ENCODE data around the gene LRRC75B. TPM values are rescaled to one million over a fixed set of nuclear protein-coding genes. Genes with fewer than 3 reads are reported as not detected.
A peak's percentile ranks its signal among the peaks of the same experiment; 100 is the strongest.

The LRRC75B gene
- total RNA-seq, 2 donors from 2014 or later: 20.8 to 33.9 TPM

- intact Hi-C loops (cut with DNase I): no loop called here
- no peak overlapping the region for H3K4me3 ChIP-seq
- WGBS, 2 donors: 69 to 74% methylated on average over 8 of the region's 8 CpGs
Measured at GRCh38 chr22:24578355-24579257, 14.3 kb downstream of the LRRC75B start.

GRCh38 chr22:24576778-24577177 lies 16.1 kb downstream of the LRRC75B start:
- no peaks in the 10 kb centered on the region for H3K27me3 ChIP-seq
- no peak for DNase-seq
- peaks cover 1 to 5% of the 10 kb centered on the region in 2 donors for H3K36me3 ChIP-seq (replicated peaks in 1 of 2; ENCODE audit: insufficient read depth in 1 of 2, low read depth in 2 of 2)
- no peak overlapping the region for H3K4me3 ChIP-seq
- H3K4me1 ChIP-seq: peaks cover 20% of the 10 kb centered on the region
- intact Hi-C loops (cut with DNase I): no loop called here
- H3K27ac ChIP-seq: peak overlapping the region in 1 of 4 donors; percentile 10
- H3K9me3 ChIP-seq: no peaks in the 10 kb centered on the region
- WGBS, 2 donors: 42 to 52% methylated on average over 1 of the region's 1 CpG
- TF ChIP-seq CTCF (IDR thresholded peaks at IDR 0.05): no peak
- no peak for TF ChIP-seq POLR2A (IDR thresholded peaks at IDR 0.05)
- no peak for ATAC-seq

More at GRCh38 chr22:24578355-24579257, 14.3 kb downstream of the LRRC75B start:
- ATAC-seq: no peak
- Histone ChIP-seq H3K27ac (peak overlapping the region in 2 of 4 donors; percentile 14 to 43), H3K36me3 (replicated peaks in 1 of 2; ENCODE audit: insufficient read depth in 1 of 2, low read depth in 2 of 2) (peaks cover 0 to 1% of the 10 kb centered on the region in 2 donors), H3K4me1 (peaks cover 26% of the 10 kb centered on the region), H3K9me3 (no peaks in the 10 kb centered on the region), H3K27me3 (no peaks in the 10 kb centered on the region)
- TF ChIP-seq POLR2A (IDR thresholded peaks at IDR 0.05): no peak
- TF ChIP-seq CTCF (IDR thresholded peaks at IDR 0.05): no peak
- DNase-seq: no peak

GRCh38 chr22:24571266-24571665 lies 21.6 kb downstream of the LRRC75B start:
- no peak for TF ChIP-seq POLR2A (IDR thresholded peaks at IDR 0.05)
- TF ChIP-seq CTCF (IDR thresholded peaks at IDR 0.05): no peak
- H3K36me3 ChIP-seq (replicated peaks in 1 of 2; ENCODE audit: insufficient read depth in 1 of 2, low read depth in 2 of 2): peaks cover 5 to 8% of the 10 kb centered on the region in 2 donors
- WGBS, 2 donors: 88 to 95% methylated on average over 7 of the region's 7 CpGs

GRCh38 chr22:24567668-24568067 lies 25.2 kb downstream of the LRRC75B start:
- WGBS, 2 donors: 74% methylated on average over 9 of the region's 10 CpGs
- TF ChIP-seq POLR2A (IDR thresholded peaks at IDR 0.05) (no peak), CTCF (IDR thresholded peaks at IDR 0.05) (no peak)
- intact Hi-C loops (cut with DNase I): no loop called here
- ATAC-seq (no peak), DNase-seq (no peak)
- peaks cover 5 to 7% of the 10 kb centered on the region in 2 donors for H3K36me3 ChIP-seq (replicated peaks in 1 of 2; ENCODE audit: insufficient read depth in 1 of 2, low read depth in 2 of 2)
- H3K27me3 ChIP-seq: no peaks in the 10 kb centered on the region
- H3K27ac ChIP-seq: no peak overlapping the region
- H3K4me3 ChIP-seq: no peak overlapping the region
- H3K9me3 ChIP-seq: no peaks in the 10 kb centered on the region
- peaks cover 27% of the 10 kb centered on the region for H3K4me1 ChIP-seq

More at GRCh38 chr22:24571266-24571665, 21.6 kb downstream of the LRRC75B start:
- no peaks in the 10 kb centered on the region for H3K9me3 ChIP-seq
- ATAC-seq: no peak
- no peak overlapping the region for H3K4me3 ChIP-seq
- peak overlapping the region in 2 of 4 donors; percentile 2 to 29 for H3K27ac ChIP-seq
- DNase-seq: no peak
- H3K4me1 ChIP-seq: peaks cover 9% of the 10 kb centered on the region
- intact Hi-C loops (cut with DNase I): no loop called here
- no peaks in the 10 kb centered on the region for H3K27me3 ChIP-seq
